Smooth muscle cell (in vitro differentiated cells): ENCODE data around the gene FGGY. TPM values are rescaled to one million over a fixed set of nuclear protein-coding genes. Genes with fewer than 3 reads are reported as not detected.

Experiments
- DNase-seq: peaks from one replicate; lab custom pipeline; 2025; ENCODE audit not compliant: unreplicated experiment; lab: John Stamatoyannopoulos, UW
- H2AFZ ChIP-seq: fragments of 200-600 bp; sonication (generic); 2 replicates; pipeline ENCODE4 v1.6.0; 2016; ENCODE audit warnings: antibody characterized with exemption, low read depth, mild to moderate bottlenecking
- H3F3A ChIP-seq: fragments of 200-600 bp; sonication (generic); 2 replicates; pipeline ENCODE4 v1.6.0; 2017; ENCODE audit warnings: antibody characterized with exemption, low read depth
- H3K27ac ChIP-seq: fragments of 200-600 bp; sonication (generic); 2 replicates; pipeline ENCODE4 v1.5.1; 2016; ENCODE audit warnings: low read depth, mild to moderate bottlenecking
- H3K27me3 ChIP-seq: fragments of 200-600 bp; sonication (generic); 2 replicates; pipeline ENCODE4 v1.6.1; 2016; ENCODE audit warnings: low read depth, mild to moderate bottlenecking
- H3K36me3 ChIP-seq: fragments of 200-600 bp; sonication (generic); 2 replicates; pipeline ENCODE4 v1.5.1; 2016; ENCODE audit warnings: low read depth
- H3K4me1 ChIP-seq: fragments of 200-600 bp; sonication (generic); 2 replicates; pipeline ENCODE4 v1.5.1; 2016; ENCODE audit warnings: low read depth
- H3K4me2 ChIP-seq: fragments of 200-600 bp; sonication (generic); 2 replicates; pipeline ENCODE4 v1.6.0; 2016; ENCODE audit warnings: mild to moderate bottlenecking
- H3K4me3 ChIP-seq: fragments of 200-600 bp; sonication (generic); 2 replicates; pipeline ENCODE4 v1.5.1; 2016; ENCODE audit warnings: mild to moderate bottlenecking
- H3K79me2 ChIP-seq: fragments of 200-600 bp; sonication (generic); 2 replicates; pipeline ENCODE4 v1.6.0; 2016; ENCODE audit warnings: low read depth, mild to moderate bottlenecking
- H3K9ac ChIP-seq: fragments of 200-600 bp; sonication (generic); 2 replicates; pipeline ENCODE4 v1.6.0; 2016; ENCODE audit warnings: low read depth
- H3K9me3 ChIP-seq: fragments of 200-600 bp; sonication (generic); replicated peaks from 2 replicates; pipeline ENCODE4 v1.5.1; 2016; ENCODE audit warnings: low read depth
- H4K20me1 ChIP-seq: fragments of 200-600 bp; sonication (generic); 2 replicates; pipeline ENCODE4 v1.6.0; 2016; ENCODE audit warnings: low read depth
- WGBS: methylation state at CpG from one replicate; pipeline ENCODE4 v1.1.7; 2016; ENCODE audit warnings: low lambda C conversion rate; 5-methylcytosine and 5-hydroxymethylcytosine counted together
- polyA plus RNA-seq: library from polyadenylated mRNA; unstranded; fragments of >200 nt; fragmentation: Nextera tagmentation; extraction: Ambion mirVana; gene quantifications from 2 replicates; pipeline ENCODE4 v1.2.1, GENCODE V29; 2016
- total RNA-seq: library from RNA; depleted of rRNA; stranded (reverse); fragments of >200 nt; gene quantifications from 2 replicates; pipeline ENCODE4 v1.2.3, GENCODE V29; 2014
- TF ChIP-seq, protein P1 (sequence below): fragments of 200-600 bp; sonication (generic); IDR thresholded peaks from 2 replicates; pipeline ENCODE4 v1.5.1; 2017; ENCODE audit warnings: borderline replicate concordance, mild to moderate bottlenecking, antibody characterized with exemption; ENCODE audit not compliant: insufficient read depth, poor library complexity, severe bottlenecking

Gene FGGY
- total and polyA plus RNA-seq, 2 experiments from 2014 or later: 5.1 to 9.2 TPM

DNA sequence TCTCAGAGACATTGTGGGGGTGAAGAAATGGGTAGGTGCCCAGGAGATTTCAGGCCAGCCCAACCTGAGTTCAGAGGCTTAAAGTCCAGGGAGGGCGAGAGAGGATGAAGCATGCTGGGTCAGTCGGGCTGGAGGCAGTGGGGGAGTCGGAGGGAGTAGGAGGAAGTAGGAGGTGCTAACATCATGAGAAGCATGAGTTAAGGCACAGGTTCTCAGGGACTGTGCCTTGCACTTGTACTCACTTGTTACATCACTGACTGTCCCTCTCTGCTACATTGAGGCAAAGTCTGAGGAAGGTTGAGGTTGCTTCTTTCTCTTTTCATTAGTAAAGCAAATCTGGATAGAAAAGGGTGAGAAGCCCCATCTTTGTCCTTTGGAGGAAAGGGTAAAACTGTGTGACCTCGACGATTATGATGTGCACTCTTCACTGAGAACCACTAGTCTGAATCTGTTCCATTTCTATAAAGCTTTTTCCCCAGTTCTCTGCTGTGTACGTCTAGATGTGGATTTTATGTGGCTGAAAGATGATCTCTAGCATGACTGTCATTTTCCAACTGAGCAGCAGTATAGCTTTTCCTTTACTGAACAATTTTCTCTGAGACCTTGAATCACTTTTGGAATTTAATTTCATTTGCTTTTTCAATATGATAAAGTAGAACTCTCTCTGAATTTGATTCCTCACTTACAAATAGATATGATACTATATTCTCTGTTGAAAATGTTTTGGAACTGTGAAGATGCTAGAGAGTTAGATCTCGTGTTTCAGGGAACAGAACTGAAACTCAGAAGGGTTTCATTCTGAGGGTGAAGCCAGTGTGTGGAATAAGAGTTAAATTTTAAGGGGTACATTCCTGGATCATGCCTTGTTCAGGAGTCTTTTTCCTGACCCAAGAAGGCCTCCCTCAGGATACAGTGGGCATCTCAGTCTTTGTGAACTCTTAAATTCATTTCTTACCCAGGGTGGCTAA is 94.6 kb downstream of the FGGY start:
- Histone ChIP-seq H3K9ac (peak overlapping the region; percentile 16), H3K27me3 (no peaks in the 10 kb centered on the region), H3K36me3 (no peaks in the 10 kb centered on the region), H3F3A (peaks cover 14% of the 10 kb centered on the region), H3K79me2 (no peaks in the 10 kb centered on the region), H3K4me2 (no peak overlapping the region), H2AFZ (peak overlapping the region; percentile 38), H3K4me1 (peaks cover 33% of the 10 kb centered on the region), H3K4me3 (no peak overlapping the region), H3K27ac (peak overlapping the region; percentile 91), H4K20me1 (no peaks in the 10 kb centered on the region), H3K9me3 (no peaks in the 10 kb centered on the region)
- TF ChIP-seq, protein P1, sequence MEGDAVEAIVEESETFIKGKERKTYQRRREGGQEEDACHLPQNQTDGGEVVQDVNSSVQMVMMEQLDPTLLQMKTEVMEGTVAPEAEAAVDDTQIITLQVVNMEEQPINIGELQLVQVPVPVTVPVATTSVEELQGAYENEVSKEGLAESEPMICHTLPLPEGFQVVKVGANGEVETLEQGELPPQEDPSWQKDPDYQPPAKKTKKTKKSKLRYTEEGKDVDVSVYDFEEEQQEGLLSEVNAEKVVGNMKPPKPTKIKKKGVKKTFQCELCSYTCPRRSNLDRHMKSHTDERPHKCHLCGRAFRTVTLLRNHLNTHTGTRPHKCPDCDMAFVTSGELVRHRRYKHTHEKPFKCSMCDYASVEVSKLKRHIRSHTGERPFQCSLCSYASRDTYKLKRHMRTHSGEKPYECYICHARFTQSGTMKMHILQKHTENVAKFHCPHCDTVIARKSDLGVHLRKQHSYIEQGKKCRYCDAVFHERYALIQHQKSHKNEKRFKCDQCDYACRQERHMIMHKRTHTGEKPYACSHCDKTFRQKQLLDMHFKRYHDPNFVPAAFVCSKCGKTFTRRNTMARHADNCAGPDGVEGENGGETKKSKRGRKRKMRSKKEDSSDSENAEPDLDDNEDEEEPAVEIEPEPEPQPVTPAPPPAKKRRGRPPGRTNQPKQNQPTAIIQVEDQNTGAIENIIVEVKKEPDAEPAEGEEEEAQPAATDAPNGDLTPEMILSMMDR: no peak
- DNase-seq: no peak
- 68% methylated on average over 7 of the region's 7 CpGs for WGBS

DNA sequence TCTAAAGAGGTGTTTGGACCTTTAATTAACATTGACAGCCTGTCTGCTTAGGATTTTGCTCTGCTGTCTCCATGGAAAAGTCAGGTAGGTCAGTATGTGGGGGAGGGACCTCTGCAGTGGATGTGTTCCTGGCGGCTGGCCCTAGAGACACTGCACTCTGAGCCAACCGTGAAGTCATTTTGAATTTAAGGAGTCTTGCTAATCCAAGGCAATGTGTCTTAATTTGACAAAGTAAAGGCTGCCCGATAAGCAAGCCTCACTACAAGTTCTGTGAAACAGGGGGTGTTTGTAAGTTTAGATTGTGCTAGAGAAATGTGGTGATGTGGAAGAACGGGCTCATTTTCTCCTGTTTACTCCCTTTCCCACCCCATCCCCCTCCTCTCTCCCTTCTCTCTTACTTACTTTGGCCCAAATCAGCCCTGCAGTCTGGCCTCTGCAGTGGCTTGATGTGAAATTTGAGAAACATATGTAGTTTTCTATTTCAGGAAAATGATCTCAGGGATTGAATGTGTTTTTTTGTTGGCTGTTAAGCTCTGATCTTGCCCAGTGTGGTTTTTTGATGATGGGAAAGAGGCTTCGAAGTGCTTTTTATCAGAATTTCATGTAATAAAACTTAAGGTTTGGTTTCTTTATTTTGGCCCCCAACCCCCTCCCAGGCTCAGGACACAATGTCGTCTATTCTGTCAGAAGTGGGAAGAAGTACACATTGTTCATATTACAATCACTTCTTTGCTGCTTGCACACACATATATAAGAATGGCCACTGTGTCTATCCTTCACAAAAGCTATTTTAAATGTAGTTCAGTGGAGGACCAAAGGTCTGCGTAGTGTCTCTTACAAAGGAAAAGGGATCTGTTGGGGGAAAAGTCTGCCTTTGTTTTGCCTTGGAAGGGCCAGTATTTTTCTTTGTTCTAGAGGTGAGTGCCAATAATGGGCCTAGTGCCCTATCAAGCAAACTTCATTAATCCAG is 96.6 kb downstream of the FGGY start:
- H3K9me3 ChIP-seq: no peaks in the 10 kb centered on the region
- peaks cover 14% of the 10 kb centered on the region for H3F3A ChIP-seq
- H3K27ac ChIP-seq: peak overlapping the region; percentile 91
- H2AFZ ChIP-seq: peak overlapping the region; percentile 83
- 21% methylated on average over 7 of the region's 7 CpGs for WGBS
- no peaks in the 10 kb centered on the region for H3K27me3 ChIP-seq
- H3K4me2 ChIP-seq: peak overlapping the region; percentile 54
- H3K9ac ChIP-seq: peak overlapping the region; percentile 66
- H3K79me2 ChIP-seq: no peaks in the 10 kb centered on the region
- H3K4me3 ChIP-seq: no peak overlapping the region
- TF ChIP-seq, protein P1: no peak
- H3K4me1 ChIP-seq: peaks cover 33% of the 10 kb centered on the region
- no peak for DNase-seq
- H4K20me1 ChIP-seq: no peaks in the 10 kb centered on the region
- H3K36me3 ChIP-seq: no peaks in the 10 kb centered on the region

GRCh38 chr1:59394706-59395425 is 98.0 kb downstream of the FGGY start:
- no peaks in the 10 kb centered on the region for H3K9me3 ChIP-seq
- H2AFZ ChIP-seq: no peak overlapping the region
- H3K27ac ChIP-seq: peak overlapping the region; percentile 17
- H3K36me3 ChIP-seq: no peaks in the 10 kb centered on the region
- H3K27me3 ChIP-seq: no peaks in the 10 kb centered on the region
- no peaks in the 10 kb centered on the region for H3K79me2 ChIP-seq
- DNase-seq: no peak
- TF ChIP-seq, protein P1: no peak
- WGBS: 67% methylated on average over 6 of the region's 6 CpGs
- H3K4me2 ChIP-seq: peak overlapping the region; percentile 36
- peaks cover 33% of the 10 kb centered on the region for H3K4me1 ChIP-seq
- peaks cover 14% of the 10 kb centered on the region for H3F3A ChIP-seq
- no peak overlapping the region for H3K9ac ChIP-seq
- H4K20me1 ChIP-seq: no peaks in the 10 kb centered on the region
- no peak overlapping the region for H3K4me3 ChIP-seq
